ENCODE measurements around the gene MYRIP. TPM values are rescaled to one million over a fixed set of nuclear protein-coding genes. Genes with fewer than 3 reads are reported as not detected.

The MYRIP gene
- total RNA-seq, 1 experiment from 2014 or later, result 0.44 TPM

DNA sequence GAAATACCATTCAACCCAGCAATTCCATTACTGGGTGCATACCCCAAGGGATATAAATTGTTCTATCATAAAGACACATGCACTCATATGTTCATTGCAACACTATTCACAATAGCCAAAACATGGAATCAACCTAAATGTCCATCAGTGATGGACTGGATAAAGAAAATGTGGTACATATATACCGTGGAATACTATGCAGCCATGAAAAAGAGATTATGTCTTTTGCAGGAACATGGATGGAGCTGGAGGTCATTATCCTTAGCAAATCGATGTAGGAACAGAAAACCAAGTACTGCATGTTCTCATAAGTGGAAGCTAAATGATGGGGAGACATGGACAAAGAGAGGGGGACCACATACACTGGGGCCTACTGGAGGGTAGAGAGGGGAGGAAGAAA is 5.5 kb upstream of the MYRIP start:
- H2AFZ ChIP-seq (ENCODE audit: low read depth, low read length, poor library complexity, severe bottlenecking), result no peak overlapping the region
- H3K4me2 ChIP-seq (ENCODE audit: low read length), result no peak overlapping the region
- no peaks in the 10 kb centered on the region for H3K9me2 ChIP-seq (ENCODE audit: insufficient read depth)
- RAD21 ChIA-PET (ENCODE audit: low non-redundant PET in 1 of 2, low total read pairs in 2 of 2, uncharacterized antibody in 2 of 2, unreplicated experiment in 2 of 2), result no interaction called here
- no peak overlapping the region for H3K4me3 ChIP-seq (replicated peaks in 1 of 2; ENCODE audit: low read depth in 1 of 2, low read length in 2 of 2)
- no peaks in the 10 kb centered on the region for H3K4me1 ChIP-seq (ENCODE audit: control insufficient read depth in 1 of 2, insufficient read depth in 2 of 2, low read length in 2 of 2)
- intact Hi-C loops (cut with micrococcal nuclease), result no loop called here
- H3K79me2 ChIP-seq (ENCODE audit: insufficient read depth, low read length), result no peaks in the 10 kb centered on the region
- no peak overlapping the region for H3K27ac ChIP-seq (ENCODE audit: low read depth, low read length)
- peaks cover 19% of the 10 kb centered on the region for H3K27me3 ChIP-seq (ENCODE audit: insufficient read depth, low read length)
- BruUV-seq (replicated peaks), result no TSS peak
- TF ChIP-seq TCF7L2 (IDR thresholded peaks at IDR 0.05; ENCODE audit: borderline replicate concordance, extremely low read depth, insufficient read depth, insufficient read length) (no peak), EZH2phosphoT487 (IDR thresholded peaks at IDR 0.05; ENCODE audit: borderline replicate concordance) (no peak), JUND (IDR thresholded peaks at IDR 0.05) (no peak), POLR2AphosphoS5 (IDR thresholded peaks at IDR 0.05; ENCODE audit: low read depth, low read length) (no peak), ZNF274 (IDR thresholded peaks at IDR 0.05; ENCODE audit: low read depth, low read length) (no peak), FOSL1 (IDR thresholded peaks at IDR 0.05; ENCODE audit: low read depth) (no peak), SP1 (IDR thresholded peaks at IDR 0.05; ENCODE audit: low read depth) (no peak), RAD21 (IDR thresholded peaks at IDR 0.05; ENCODE audit: low read depth) (no peak), CBX3 (IDR thresholded peaks at IDR 0.05; ENCODE audit: low read depth) (no peak), POLR2A (IDR thresholded peaks at IDR 0.05; ENCODE audit: borderline replicate concordance, extremely low read depth, insufficient read depth, insufficient read length) (no peak), ELF1 (IDR thresholded peaks at IDR 0.05; ENCODE audit: borderline replicate concordance, low read depth) (no peak), CEBPB (IDR thresholded peaks at IDR 0.05; ENCODE audit: low read depth) (no peak)
- TF ChIP-seq, protein P1, sequence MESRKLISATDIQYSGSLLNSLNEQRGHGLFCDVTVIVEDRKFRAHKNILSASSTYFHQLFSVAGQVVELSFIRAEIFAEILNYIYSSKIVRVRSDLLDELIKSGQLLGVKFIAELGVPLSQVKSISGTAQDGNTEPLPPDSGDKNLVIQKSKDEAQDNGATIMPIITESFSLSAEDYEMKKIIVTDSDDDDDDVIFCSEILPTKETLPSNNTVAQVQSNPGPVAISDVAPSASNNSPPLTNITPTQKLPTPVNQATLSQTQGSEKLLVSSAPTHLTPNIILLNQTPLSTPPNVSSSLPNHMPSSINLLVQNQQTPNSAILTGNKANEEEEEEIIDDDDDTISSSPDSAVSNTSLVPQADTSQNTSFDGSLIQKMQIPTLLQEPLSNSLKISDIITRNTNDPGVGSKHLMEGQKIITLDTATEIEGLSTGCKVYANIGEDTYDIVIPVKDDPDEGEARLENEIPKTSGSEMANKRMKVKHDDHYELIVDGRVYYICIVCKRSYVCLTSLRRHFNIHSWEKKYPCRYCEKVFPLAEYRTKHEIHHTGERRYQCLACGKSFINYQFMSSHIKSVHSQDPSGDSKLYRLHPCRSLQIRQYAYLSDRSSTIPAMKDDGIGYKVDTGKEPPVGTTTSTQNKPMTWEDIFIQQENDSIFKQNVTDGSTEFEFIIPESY (IDR thresholded peaks at IDR 0.05; ENCODE audit: extremely low read depth, insufficient replicate concordance, low read length), result no peak
- TF ChIP-seq, protein P2, sequence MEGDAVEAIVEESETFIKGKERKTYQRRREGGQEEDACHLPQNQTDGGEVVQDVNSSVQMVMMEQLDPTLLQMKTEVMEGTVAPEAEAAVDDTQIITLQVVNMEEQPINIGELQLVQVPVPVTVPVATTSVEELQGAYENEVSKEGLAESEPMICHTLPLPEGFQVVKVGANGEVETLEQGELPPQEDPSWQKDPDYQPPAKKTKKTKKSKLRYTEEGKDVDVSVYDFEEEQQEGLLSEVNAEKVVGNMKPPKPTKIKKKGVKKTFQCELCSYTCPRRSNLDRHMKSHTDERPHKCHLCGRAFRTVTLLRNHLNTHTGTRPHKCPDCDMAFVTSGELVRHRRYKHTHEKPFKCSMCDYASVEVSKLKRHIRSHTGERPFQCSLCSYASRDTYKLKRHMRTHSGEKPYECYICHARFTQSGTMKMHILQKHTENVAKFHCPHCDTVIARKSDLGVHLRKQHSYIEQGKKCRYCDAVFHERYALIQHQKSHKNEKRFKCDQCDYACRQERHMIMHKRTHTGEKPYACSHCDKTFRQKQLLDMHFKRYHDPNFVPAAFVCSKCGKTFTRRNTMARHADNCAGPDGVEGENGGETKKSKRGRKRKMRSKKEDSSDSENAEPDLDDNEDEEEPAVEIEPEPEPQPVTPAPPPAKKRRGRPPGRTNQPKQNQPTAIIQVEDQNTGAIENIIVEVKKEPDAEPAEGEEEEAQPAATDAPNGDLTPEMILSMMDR (IDR thresholded peaks at IDR 0.05 in 2 of 3, conservative IDR thresholded peaks at IDR 0.05 in 1 of 3; ENCODE audit: borderline replicate concordance in 1 of 3, insufficient read depth in 1 of 3, low read depth in 2 of 3, low read length in 2 of 3), result no peak
- TF ChIP-seq, protein P3, sequence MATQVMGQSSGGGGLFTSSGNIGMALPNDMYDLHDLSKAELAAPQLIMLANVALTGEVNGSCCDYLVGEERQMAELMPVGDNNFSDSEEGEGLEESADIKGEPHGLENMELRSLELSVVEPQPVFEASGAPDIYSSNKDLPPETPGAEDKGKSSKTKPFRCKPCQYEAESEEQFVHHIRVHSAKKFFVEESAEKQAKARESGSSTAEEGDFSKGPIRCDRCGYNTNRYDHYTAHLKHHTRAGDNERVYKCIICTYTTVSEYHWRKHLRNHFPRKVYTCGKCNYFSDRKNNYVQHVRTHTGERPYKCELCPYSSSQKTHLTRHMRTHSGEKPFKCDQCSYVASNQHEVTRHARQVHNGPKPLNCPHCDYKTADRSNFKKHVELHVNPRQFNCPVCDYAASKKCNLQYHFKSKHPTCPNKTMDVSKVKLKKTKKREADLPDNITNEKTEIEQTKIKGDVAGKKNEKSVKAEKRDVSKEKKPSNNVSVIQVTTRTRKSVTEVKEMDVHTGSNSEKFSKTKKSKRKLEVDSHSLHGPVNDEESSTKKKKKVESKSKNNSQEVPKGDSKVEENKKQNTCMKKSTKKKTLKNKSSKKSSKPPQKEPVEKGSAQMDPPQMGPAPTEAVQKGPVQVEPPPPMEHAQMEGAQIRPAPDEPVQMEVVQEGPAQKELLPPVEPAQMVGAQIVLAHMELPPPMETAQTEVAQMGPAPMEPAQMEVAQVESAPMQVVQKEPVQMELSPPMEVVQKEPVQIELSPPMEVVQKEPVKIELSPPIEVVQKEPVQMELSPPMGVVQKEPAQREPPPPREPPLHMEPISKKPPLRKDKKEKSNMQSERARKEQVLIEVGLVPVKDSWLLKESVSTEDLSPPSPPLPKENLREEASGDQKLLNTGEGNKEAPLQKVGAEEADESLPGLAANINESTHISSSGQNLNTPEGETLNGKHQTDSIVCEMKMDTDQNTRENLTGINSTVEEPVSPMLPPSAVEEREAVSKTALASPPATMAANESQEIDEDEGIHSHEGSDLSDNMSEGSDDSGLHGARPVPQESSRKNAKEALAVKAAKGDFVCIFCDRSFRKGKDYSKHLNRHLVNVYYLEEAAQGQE (IDR thresholded peaks at IDR 0.05; ENCODE audit: low read depth), result no peak
- no peaks in the 10 kb centered on the region for H3K36me3 ChIP-seq (ENCODE audit: control insufficient read depth in 1 of 2, insufficient read depth in 2 of 2, low read length in 2 of 2)
- DNase-seq (ENCODE audit: low read depth, low spot score) (no peak), ATAC-seq (no peak)
- H3K9ac ChIP-seq (ENCODE audit: low read length), result no peak overlapping the region
- CTCF ChIA-PET, result no interaction called here
- H3K9me3 ChIP-seq (ENCODE audit: control insufficient read depth in 1 of 2, insufficient read depth in 1 of 2, low read depth in 1 of 2, low read length in 2 of 2), result no peaks in the 10 kb centered on the region; a peak in 1 of 4 replicates
- H4K20me1 ChIP-seq (ENCODE audit: insufficient read depth), result no peaks in the 10 kb centered on the region
- POLR2A ChIA-PET, result no interaction called here

Data from HCT116 (cell line).